SK-N-SH (cell line): Measurements from ENCODE around the gene VNN1.

Experiments used
- CTCF ChIP-seq: fragments of 200-600 bp; sonication (generic); IDR thresholded peaks from 2 replicates; pipeline ENCODE4 v1.6.1; 2017; ENCODE audit warnings: antibody characterized with exemption, mild to moderate bottlenecking, moderate library complexity
- EP300 ChIP-seq, 2 experiments: IDR thresholded peaks; 2 replicates each; pipeline versions ENCODE4 v1.4.0 to v1.6.1; 2012; ENCODE audit warnings: borderline replicate concordance in 1 of 2, low read depth in 1 of 2, low read length in 1 of 2
- FOXJ3 ChIP-seq: sonication (generic); formaldehyde crosslinking; IDR thresholded peaks from 2 replicates; pipeline ENCODE4 v1.5.1; 2020; ENCODE audit warnings: mild to moderate bottlenecking, missing genetic modification reagents
- JUND ChIP-seq: IDR thresholded peaks from 2 replicates; pipeline ENCODE4 v1.4.0; 2012
- NFIC ChIP-seq: IDR thresholded peaks from 2 replicates; pipeline ENCODE4 v1.4.0; 2012; ENCODE audit warnings: borderline replicate concordance
- POLR2AphosphoS5 ChIP-seq: IDR thresholded peaks from 2 replicates; pipeline ENCODE4 v1.6.1; 2012; ENCODE audit warnings: low read depth, low read length
- RAD21 ChIP-seq: IDR thresholded peaks from 2 replicates; pipeline ENCODE4 v1.6.1; 2012; ENCODE audit warnings: mild to moderate bottlenecking, low read length
- RCOR1 ChIP-seq: fragments of 150-350 bp; IDR thresholded peaks from 2 replicates; pipeline ENCODE4 v1.6.1; 2017; ENCODE audit warnings: antibody characterized with exemption, low read length
- REST ChIP-seq: IDR thresholded peaks from 2 replicates; pipeline ENCODE4 v1.6.1; 2012; ENCODE audit warnings: mild to moderate bottlenecking, low read depth, low read length, moderate library complexity
- SIN3A ChIP-seq: IDR thresholded peaks from 2 replicates; pipeline ENCODE4 v1.6.1; 2012; ENCODE audit warnings: low read depth, mild to moderate bottlenecking, low read length, moderate library complexity, borderline replicate concordance
- TAF1 ChIP-seq: IDR thresholded peaks from 2 replicates; pipeline ENCODE4 v1.6.1; 2012; ENCODE audit warnings: low read depth, mild to moderate bottlenecking, low read length, moderate library complexity, borderline replicate concordance
- YY1 ChIP-seq: IDR thresholded peaks from 2 replicates; pipeline ENCODE4 v1.4.0; 2012; ENCODE audit warnings: low read depth, mild to moderate bottlenecking
- TF ChIP-seq, protein P1 (sequence below): IDR thresholded peaks from 2 replicates; pipeline ENCODE4 v1.4.0; 2012; ENCODE audit warnings: low read depth, borderline replicate concordance
- TF ChIP-seq, protein P2 (sequence below): IDR thresholded peaks from 2 replicates; pipeline ENCODE4; 2012

DNA sequence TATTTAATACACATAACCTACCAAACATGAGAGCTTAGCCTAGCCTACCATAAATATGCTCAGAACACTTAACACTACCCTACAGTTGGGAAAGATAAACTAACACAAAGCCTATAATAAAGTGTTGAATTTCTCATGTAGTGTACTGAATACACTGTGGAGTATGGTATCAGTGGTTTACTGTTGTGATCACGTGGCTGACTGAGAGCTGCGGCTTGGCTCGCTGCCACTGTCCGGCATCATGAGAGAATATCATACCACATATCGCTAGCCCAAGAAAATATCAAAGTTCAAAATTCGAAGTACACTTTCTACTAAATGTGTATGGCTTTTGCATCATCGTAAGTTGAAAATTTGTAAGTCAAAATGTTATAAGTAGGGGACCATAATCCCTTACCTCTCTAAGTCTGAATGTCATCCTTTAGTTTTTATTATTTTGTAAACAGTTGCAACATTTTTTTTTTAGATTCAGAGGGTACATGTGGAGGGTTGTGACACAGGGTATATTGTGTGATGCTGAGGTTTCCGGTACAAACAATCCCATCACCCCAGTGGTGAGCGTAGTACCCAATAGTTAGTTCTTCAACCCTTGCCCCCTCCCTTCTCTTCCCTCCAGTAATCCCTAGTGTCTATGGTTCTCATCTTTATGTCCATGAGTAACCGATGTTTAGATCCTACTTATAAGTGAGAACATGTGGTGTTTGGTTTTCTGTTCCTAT is 40.3 kb downstream of the VNN1 start:
- TF ChIP-seq CTCF (no peak), RCOR1 (no peak), SIN3A (no peak), NFIC (no peak), POLR2AphosphoS5 (no peak), EP300 (IDR thresholded peaks at IDR 0.05; ENCODE audit: borderline replicate concordance in 1 of 2, low read depth in 1 of 2, low read length in 1 of 2) (no peak), FOXJ3 (no peak), TAF1 (no peak), JUND (no peak), RAD21 (no peak), REST (no peak), YY1 (no peak)
- TF ChIP-seq, protein P1, sequence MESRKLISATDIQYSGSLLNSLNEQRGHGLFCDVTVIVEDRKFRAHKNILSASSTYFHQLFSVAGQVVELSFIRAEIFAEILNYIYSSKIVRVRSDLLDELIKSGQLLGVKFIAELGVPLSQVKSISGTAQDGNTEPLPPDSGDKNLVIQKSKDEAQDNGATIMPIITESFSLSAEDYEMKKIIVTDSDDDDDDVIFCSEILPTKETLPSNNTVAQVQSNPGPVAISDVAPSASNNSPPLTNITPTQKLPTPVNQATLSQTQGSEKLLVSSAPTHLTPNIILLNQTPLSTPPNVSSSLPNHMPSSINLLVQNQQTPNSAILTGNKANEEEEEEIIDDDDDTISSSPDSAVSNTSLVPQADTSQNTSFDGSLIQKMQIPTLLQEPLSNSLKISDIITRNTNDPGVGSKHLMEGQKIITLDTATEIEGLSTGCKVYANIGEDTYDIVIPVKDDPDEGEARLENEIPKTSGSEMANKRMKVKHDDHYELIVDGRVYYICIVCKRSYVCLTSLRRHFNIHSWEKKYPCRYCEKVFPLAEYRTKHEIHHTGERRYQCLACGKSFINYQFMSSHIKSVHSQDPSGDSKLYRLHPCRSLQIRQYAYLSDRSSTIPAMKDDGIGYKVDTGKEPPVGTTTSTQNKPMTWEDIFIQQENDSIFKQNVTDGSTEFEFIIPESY = no peak
- TF ChIP-seq, protein P2, sequence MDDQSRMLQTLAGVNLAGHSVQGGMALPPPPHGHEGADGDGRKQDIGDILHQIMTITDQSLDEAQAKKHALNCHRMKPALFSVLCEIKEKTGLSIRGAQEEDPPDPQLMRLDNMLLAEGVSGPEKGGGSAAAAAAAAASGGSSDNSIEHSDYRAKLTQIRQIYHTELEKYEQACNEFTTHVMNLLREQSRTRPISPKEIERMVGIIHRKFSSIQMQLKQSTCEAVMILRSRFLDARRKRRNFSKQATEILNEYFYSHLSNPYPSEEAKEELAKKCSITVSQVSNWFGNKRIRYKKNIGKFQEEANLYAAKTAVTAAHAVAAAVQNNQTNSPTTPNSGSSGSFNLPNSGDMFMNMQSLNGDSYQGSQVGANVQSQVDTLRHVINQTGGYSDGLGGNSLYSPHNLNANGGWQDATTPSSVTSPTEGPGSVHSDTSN = no peak
